KMS-11 (cell line): ENCODE data around the gene NRAP.

Experiments used
- H2AFZ ChIP-seq: fragments of 200-600 bp; sonication (generic); 2 replicates; pipeline ENCODE4 v1.6.1; 2016; ENCODE audit warnings: antibody characterized with exemption, mixed run types, low read depth
- H3K27ac ChIP-seq: fragments of 200-600 bp; sonication (generic); 2 replicates; pipeline ENCODE4 v1.6.1; 2016; ENCODE audit warnings: mild to moderate bottlenecking, mixed run types
- H3K27me3 ChIP-seq: fragments of 200-600 bp; sonication (generic); 2 replicates; pipeline ENCODE4 v1.6.1; 2017; ENCODE audit warnings: mild to moderate bottlenecking, low read depth, mixed run types, moderate library complexity; ENCODE audit not compliant: insufficient read depth
- H3K36me3 ChIP-seq: fragments of 200-600 bp; sonication (generic); 2 replicates; pipeline ENCODE4 v1.6.1; 2017; ENCODE audit warnings: mild to moderate bottlenecking, mixed run types; ENCODE audit not compliant: insufficient read depth
- H3K4me1 ChIP-seq: fragments of 200-600 bp; sonication (generic); 2 replicates; pipeline ENCODE4 v1.6.1; 2016; ENCODE audit warnings: mild to moderate bottlenecking, low read depth, mixed run types; ENCODE audit not compliant: poor library complexity, severe bottlenecking
- H3K4me2 ChIP-seq: fragments of 200-600 bp; sonication (generic); 2 replicates; pipeline ENCODE4 v1.7.0; 2016; ENCODE audit warnings: mild to moderate bottlenecking, mixed run types
- H3K4me3 ChIP-seq: fragments of 200-600 bp; sonication (generic); IDR thresholded peaks from 2 replicates; pipeline ENCODE4 v1.6.1; 2017; ENCODE audit warnings: low read depth, low read length, mixed read lengths; ENCODE audit not compliant: insufficient read depth
- H3K79me2 ChIP-seq: fragments of 200-600 bp; sonication (generic); 2 replicates; pipeline ENCODE4 v1.6.1; 2016; ENCODE audit warnings: low read depth, mixed run types; ENCODE audit not compliant: insufficient read depth
- H3K9ac ChIP-seq: fragments of 200-600 bp; sonication (generic); 2 replicates; pipeline ENCODE4 v1.6.1; 2016; ENCODE audit warnings: mild to moderate bottlenecking, mixed run types
- H4K20me1 ChIP-seq: fragments of 200-600 bp; sonication (generic); 2 replicates; pipeline ENCODE4 v1.6.1; 2016; ENCODE audit warnings: mild to moderate bottlenecking, mixed run types; ENCODE audit not compliant: insufficient read depth
- CTCF ChIP-seq: fragments of 200-600 bp; sonication (generic); conservative IDR thresholded peaks from 2 replicates; pipeline ENCODE4 v1.6.1; 2017; ENCODE audit warnings: low read depth, mild to moderate bottlenecking, antibody characterized with exemption, low read length, moderate library complexity, mixed read lengths

Gene NRAP

GRCh38 chr10:113663908-113664307, at the start of gene NRAP:
Gene NRAP, minus strand, starts transcription at chr10:113664041. Its CDS starts 159 bp downstream, at chr10:113663882.
- Histone ChIP-seq H3K27me3 (no peaks in the 10 kb centered on the region), H3K4me2 (no peak within 1 kb of the TSS), H3K4me3 (no peak within 1 kb of the TSS), H3K36me3 (no peaks in the 10 kb centered on the region), H3K27ac (no peak within 1 kb of the TSS), H3K9ac (no peak within 1 kb of the TSS), H2AFZ (no peak within 1 kb of the TSS), H3K4me1 (no peaks in the 10 kb centered on the region), H3K79me2 (no peaks in the 10 kb centered on the region), H4K20me1 (no peaks in the 10 kb centered on the region)
- no peak for TF ChIP-seq CTCF

- Histone ChIP-seq H3K79me2 (no peaks in the 10 kb centered on the region), H3K36me3 (no peaks in the 10 kb centered on the region), H3K27me3 (no peaks in the 10 kb centered on the region), H3K9ac (no peak overlapping the region), H2AFZ (no peak overlapping the region), H3K4me2 (no peak overlapping the region), H4K20me1 (no peaks in the 10 kb centered on the region), H3K27ac (no peak overlapping the region), H3K4me3 (no peak overlapping the region), H3K4me1 (no peaks in the 10 kb centered on the region)
- no peak for TF ChIP-seq CTCF
Measured at GRCh38 chr10:113713640-113713982, 49.8 kb upstream of the NRAP start.

- H3K27me3 ChIP-seq: no peaks in the 10 kb centered on the region
- no peaks in the 10 kb centered on the region for H3K4me1 ChIP-seq
- H3K79me2 ChIP-seq: no peaks in the 10 kb centered on the region
- H3K4me3 ChIP-seq: no peak overlapping the region
- H2AFZ ChIP-seq: no peak overlapping the region
- H3K4me2 ChIP-seq: no peak overlapping the region
- TF ChIP-seq CTCF: no peak
- no peaks in the 10 kb centered on the region for H3K36me3 ChIP-seq
- no peaks in the 10 kb centered on the region for H4K20me1 ChIP-seq
- no peak overlapping the region for H3K27ac ChIP-seq
- no peak overlapping the region for H3K9ac ChIP-seq
Measured at GRCh38 chr10:113712755-113713639, 49.2 kb upstream of the NRAP start.

GRCh38 chr10:113712024-113712423, 48.2 kb upstream of the NRAP start:
- Histone ChIP-seq H3K4me3 (no peak overlapping the region), H3K27ac (no peak overlapping the region), H3K9ac (no peak overlapping the region), H3K79me2 (no peaks in the 10 kb centered on the region), H2AFZ (no peak overlapping the region), H3K27me3 (no peaks in the 10 kb centered on the region), H3K4me2 (no peak overlapping the region), H3K4me1 (no peaks in the 10 kb centered on the region), H3K36me3 (no peaks in the 10 kb centered on the region), H4K20me1 (no peaks in the 10 kb centered on the region)
- no peak for TF ChIP-seq CTCF
